ENCODE measurements around the gene B3GNT3. TPM values are rescaled to one million over a fixed set of nuclear protein-coding genes. Genes with fewer than 3 reads are reported as not detected.
"Not testable (repeated sequence)": the region's sequence is repeated elsewhere in the genome, so short reads cannot be mapped to it uniquely, and the experiment has no call there.

B3GNT3 gene
- total RNA-seq, 1 donor from 2014 or later: not detected

GRCh38 chr19:17796013-17796837, 1.3 kb downstream of the B3GNT3 start:
- intact Hi-C loops (cut with micrococcal nuclease): no loop called here
- Mint-ChIP-seq H3K4me1 (peaks cover 30% of the 10 kb centered on the region), H3K4me3 (no peak overlapping the region), H3K27me3 (peaks cover 15% of the 10 kb centered on the region), H3K36me3 (ENCODE audit: low read depth) (no peaks in the 10 kb centered on the region), H3K27ac (no peak overlapping the region), H3K9me3 (no peaks in the 10 kb centered on the region)
- ATAC-seq (ENCODE audit: low read depth) (no peak), DNase-seq (no peak)
- CTCF ChIA-PET: no interaction called here
- POLR2A ChIA-PET: interaction anchor here (0.6 kb wide), 3 partner anchors 44 to 345 kb away, joined by 4 to 5 read pairs (median 5); no protein-coding TSS in a partner anchor
- TF ChIP-seq, protein P1, sequence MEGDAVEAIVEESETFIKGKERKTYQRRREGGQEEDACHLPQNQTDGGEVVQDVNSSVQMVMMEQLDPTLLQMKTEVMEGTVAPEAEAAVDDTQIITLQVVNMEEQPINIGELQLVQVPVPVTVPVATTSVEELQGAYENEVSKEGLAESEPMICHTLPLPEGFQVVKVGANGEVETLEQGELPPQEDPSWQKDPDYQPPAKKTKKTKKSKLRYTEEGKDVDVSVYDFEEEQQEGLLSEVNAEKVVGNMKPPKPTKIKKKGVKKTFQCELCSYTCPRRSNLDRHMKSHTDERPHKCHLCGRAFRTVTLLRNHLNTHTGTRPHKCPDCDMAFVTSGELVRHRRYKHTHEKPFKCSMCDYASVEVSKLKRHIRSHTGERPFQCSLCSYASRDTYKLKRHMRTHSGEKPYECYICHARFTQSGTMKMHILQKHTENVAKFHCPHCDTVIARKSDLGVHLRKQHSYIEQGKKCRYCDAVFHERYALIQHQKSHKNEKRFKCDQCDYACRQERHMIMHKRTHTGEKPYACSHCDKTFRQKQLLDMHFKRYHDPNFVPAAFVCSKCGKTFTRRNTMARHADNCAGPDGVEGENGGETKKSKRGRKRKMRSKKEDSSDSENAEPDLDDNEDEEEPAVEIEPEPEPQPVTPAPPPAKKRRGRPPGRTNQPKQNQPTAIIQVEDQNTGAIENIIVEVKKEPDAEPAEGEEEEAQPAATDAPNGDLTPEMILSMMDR (IDR thresholded peaks at IDR 0.05): no peak

DNA sequence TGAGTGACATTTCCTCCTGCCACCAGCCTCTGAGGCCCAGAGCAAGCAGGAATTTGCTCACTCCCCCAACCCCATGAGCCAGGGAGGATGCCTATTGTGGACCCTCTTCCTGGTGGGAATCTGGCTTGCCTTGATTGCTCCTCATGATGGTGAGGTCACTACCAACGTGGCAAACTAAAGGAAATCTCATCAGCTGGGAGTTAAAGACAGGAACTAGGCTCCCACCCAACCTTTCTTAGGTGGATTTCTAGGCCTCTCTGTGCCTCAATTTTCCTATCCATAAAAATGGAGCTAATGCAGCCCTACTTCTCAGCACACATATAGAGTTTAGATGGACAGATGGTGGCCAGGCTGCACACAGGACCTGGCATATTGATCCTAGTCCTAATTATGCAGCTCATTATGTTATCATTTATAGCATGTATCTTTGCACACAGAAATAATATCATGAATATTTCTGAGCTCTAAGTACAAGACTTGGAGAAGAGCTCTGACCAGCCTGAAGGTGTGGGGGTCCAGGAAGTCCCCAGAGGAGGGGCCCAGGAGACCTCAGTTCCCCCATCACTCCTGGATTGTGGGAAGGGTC, 2.0 kb downstream of the B3GNT3 start:
- Mint-ChIP-seq H3K36me3 (ENCODE audit: low read depth) (no peaks in the 10 kb centered on the region), H3K27ac (no peak overlapping the region), H3K4me3 (no peak overlapping the region), H3K4me1 (peaks cover 23% of the 10 kb centered on the region), H3K27me3 (peaks cover 15% of the 10 kb centered on the region), H3K9me3 (no peaks in the 10 kb centered on the region)
- intact Hi-C loops (cut with micrococcal nuclease): no loop called here
- TF ChIP-seq, protein P1 (IDR thresholded peaks at IDR 0.05): no peak
- no peak for DNase-seq
- ChIA-PET CTCF (no interaction called here), POLR2A (interaction anchor here (0.6 kb wide), 1 partner anchor 43 kb away, joined by 4 read pairs; no protein-coding TSS in a partner anchor)
- ATAC-seq (ENCODE audit: low read depth): no peak

DNA sequence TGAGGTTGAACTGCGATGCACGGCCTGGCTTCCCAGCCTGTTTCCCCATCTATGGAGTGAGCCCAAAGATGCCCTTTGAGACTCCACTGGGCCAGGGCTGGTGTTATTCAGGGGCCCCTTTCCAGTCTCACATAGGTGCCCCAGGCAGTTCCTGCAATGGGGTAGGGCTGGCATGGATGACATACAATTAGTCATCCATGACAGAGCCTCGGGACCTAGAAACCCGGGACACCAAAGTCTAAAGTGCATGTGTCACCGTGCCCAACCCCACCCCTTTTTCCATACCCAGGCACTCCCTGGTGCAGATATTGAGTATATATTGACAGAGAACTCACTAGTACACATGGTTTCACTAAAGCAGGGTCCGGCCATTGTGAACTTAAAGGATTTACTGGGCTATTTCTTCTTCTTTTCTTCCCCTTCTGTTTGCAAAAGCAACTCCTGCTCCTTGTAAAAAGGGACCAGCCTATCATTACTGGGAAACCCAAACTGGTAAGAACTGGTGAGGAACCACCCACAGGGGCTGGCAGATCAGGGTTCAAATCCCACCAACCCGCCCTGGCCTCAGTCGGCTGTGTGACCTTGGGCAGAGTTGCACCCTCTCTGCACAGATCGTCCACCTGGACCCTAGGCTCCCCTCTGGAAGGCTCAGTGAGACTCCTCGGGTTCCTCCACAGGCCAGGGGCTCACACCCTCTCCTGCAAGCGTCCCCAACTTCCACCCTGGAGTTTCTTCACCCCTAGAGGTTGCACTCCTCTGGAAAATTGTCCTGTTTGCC, 2.7 kb downstream of the B3GNT3 start:
- H3K27me3 Mint-ChIP-seq: peaks cover 15% of the 10 kb centered on the region
- no peak for DNase-seq
- CTCF ChIA-PET: no interaction called here
- intact Hi-C loops (cut with micrococcal nuclease): no loop called here
- H3K27ac Mint-ChIP-seq: no peak overlapping the region
- H3K4me1 Mint-ChIP-seq: peaks cover 25% of the 10 kb centered on the region
- H3K9me3 Mint-ChIP-seq: no peaks in the 10 kb centered on the region
- no peaks in the 10 kb centered on the region for H3K36me3 Mint-ChIP-seq (ENCODE audit: low read depth)
- TF ChIP-seq, protein P1 (IDR thresholded peaks at IDR 0.05): no peak
- ATAC-seq (ENCODE audit: low read depth): no peak
- POLR2A ChIA-PET: no interaction called here
- no peak overlapping the region for H3K4me3 Mint-ChIP-seq

- H3K4me3 Mint-ChIP-seq; H3K27ac Mint-ChIP-seq; DNase-seq; H3K36me3 Mint-ChIP-seq (ENCODE audit: low read depth); ATAC-seq (ENCODE audit: low read depth); H3K9me3 Mint-ChIP-seq; intact Hi-C loops (cut with micrococcal nuclease): not testable (repeated sequence)
- Mint-ChIP-seq H3K27me3 (peaks cover 15% of the 10 kb centered on the region), H3K4me1 (peaks cover 30% of the 10 kb centered on the region)
- ChIA-PET POLR2A (interaction anchor here (0.6 kb wide), 2 partner anchors 14 to 347 kb away, joined by 3 read pairs; no protein-coding TSS in a partner anchor), CTCF (interaction anchor here (0.6 kb wide), 1 partner anchor 99 kb away, joined by 3 read pairs; no protein-coding TSS in a partner anchor)
Observed at GRCh38 chr19:17798599-17798998, 3.7 kb downstream of the B3GNT3 start.

GRCh38 chr19:17802137-17802858, 7.4 kb downstream of the B3GNT3 start:
- Mint-ChIP-seq H3K27me3 (peaks cover 4% of the 10 kb centered on the region), H3K36me3 (ENCODE audit: low read depth) (no peaks in the 10 kb centered on the region), H3K9me3 (no peaks in the 10 kb centered on the region), H3K4me1 (peaks cover 11% of the 10 kb centered on the region), H3K27ac (no peak overlapping the region), H3K4me3 (no peak overlapping the region)
- ChIA-PET CTCF (interaction anchor here (1.0 to 1.5 kb wide), 2 partner anchors 24 to 53 kb away, joined by 4 to 5 read pairs; no protein-coding TSS in a partner anchor), POLR2A (interaction anchor here (0.6 to 2.2 kb wide), 5 partner anchors 27 to 391 kb away, joined by 3 to 6 read pairs (median 5); partner anchors contain the start of gene JAK3)
- DNase-seq (no peak), ATAC-seq (ENCODE audit: low read depth) (no peak)
- TF ChIP-seq, protein P1 (IDR thresholded peaks at IDR 0.05): no peak
- intact Hi-C loops (cut with micrococcal nuclease): no loop called here
